Neural cell (in vitro differentiated cells): Measurements from ENCODE around the gene ATP11A. TPM values are rescaled to one million over a fixed set of nuclear protein-coding genes. Genes with fewer than 3 reads are reported as not detected.

Source experiments
- H2AFZ ChIP-seq: fragments of 200-600, 300-800 bp; sonication (generic), shearing (Covaris generic); 2 replicates; pipeline ENCODE4 v1.6.0; 2014; ENCODE audit warnings: low read depth, mild to moderate bottlenecking, antibody characterized with exemption, low read length, moderate library complexity
- H3F3A ChIP-seq: fragments of 200-600 bp; shearing (Covaris generic); 2 replicates; pipeline ENCODE4 v1.6.1; 2016; ENCODE audit warnings: mild to moderate bottlenecking, moderate library complexity, mixed read lengths, antibody characterized with exemption, low read length; ENCODE audit not compliant: insufficient read depth, poor library complexity, severe bottlenecking
- H3K27ac ChIP-seq: fragments of 200-600, 300-800 bp; sonication (generic), shearing (Covaris generic); 2 replicates; pipeline ENCODE4 v1.5.1; 2014; ENCODE audit warnings: mild to moderate bottlenecking, low read length, moderate library complexity
- H3K27me3 ChIP-seq: fragments of 300-800, 200-600 bp; sonication (generic), shearing (Covaris generic); 2 replicates; pipeline ENCODE4 v1.6.0; 2014; ENCODE audit warnings: mild to moderate bottlenecking, low read depth, low read length, moderate library complexity; ENCODE audit not compliant: insufficient read depth
- H3K36me3 ChIP-seq: fragments of 300-800, 200-600 bp; sonication (generic), shearing (Covaris generic); 2 replicates; pipeline ENCODE4 v1.5.1; 2014; ENCODE audit warnings: mild to moderate bottlenecking, antibody characterized with exemption, low read length, moderate library complexity; ENCODE audit not compliant: insufficient read depth
- H3K4me2 ChIP-seq: fragments of 300-800, 200-600 bp; sonication (generic), shearing (Covaris generic); 2 replicates; pipeline ENCODE4 v1.6.0; 2014; ENCODE audit warnings: mild to moderate bottlenecking, low read length
- H3K4me3 ChIP-seq: fragments of 300-800, 200-600 bp; sonication (generic), shearing (Covaris generic); 2 replicates; pipeline ENCODE4 v1.5.1; 2014; ENCODE audit warnings: mild to moderate bottlenecking, low read length, moderate library complexity
- H3K79me2 ChIP-seq: fragments of 200-600 bp; shearing (Covaris generic); replicated peaks from 2 replicates; pipeline ENCODE4 v1.6.0; 2014; ENCODE audit warnings: mild to moderate bottlenecking, low read length, moderate library complexity; ENCODE audit not compliant: insufficient read depth
- H3K9ac ChIP-seq: fragments of 300-800, 200-600 bp; sonication (generic), shearing (Covaris generic); 2 replicates; pipeline ENCODE4 v1.6.1; 2016; ENCODE audit warnings: mild to moderate bottlenecking, low read length, mixed read lengths
- H3K9me2 ChIP-seq: fragments of 200-600 bp; shearing (Covaris generic); 2 replicates; pipeline ENCODE4 v1.6.1; 2016; ENCODE audit warnings: mild to moderate bottlenecking, low read length, mixed read lengths; ENCODE audit not compliant: insufficient read depth
- H3K9me3 ChIP-seq: fragments of 200-600, 300-800 bp; sonication (generic), shearing (Covaris generic); 2 replicates; pipeline ENCODE4 v1.6.1; 2016; ENCODE audit warnings: mild to moderate bottlenecking, mixed run types, low read length, moderate library complexity, mixed read lengths
- H4K20me1 ChIP-seq: fragments of 200-600 bp; shearing (Covaris generic); 2 replicates; pipeline ENCODE4 v1.6.1; 2016; ENCODE audit warnings: mild to moderate bottlenecking, mixed run types; ENCODE audit not compliant: insufficient read depth
- CTCF ChIP-seq: fragments of 450-650 bp; IDR thresholded peaks from 2 replicates; pipeline ENCODE4 v1.5.1; 2014; ENCODE audit warnings: antibody characterized with exemption, mild to moderate bottlenecking, moderate library complexity; ENCODE audit not compliant: poor library complexity, severe bottlenecking
- EP300 ChIP-seq: fragments of 450-650 bp; conservative IDR thresholded peaks from 2 replicates; pipeline ENCODE4 v1.6.1; 2014; ENCODE audit warnings: antibody characterized with exemption, mild to moderate bottlenecking, moderate library complexity; ENCODE audit not compliant: poor library complexity, severe bottlenecking
- EZH2 ChIP-seq: fragments of 200-600, 300-800 bp; shearing (Covaris generic), sonication (generic); IDR thresholded peaks from 2 replicates; pipeline ENCODE4 v1.6.1; 2014; ENCODE audit warnings: antibody characterized with exemption, low read length, borderline replicate concordance, mild to moderate bottlenecking; ENCODE audit not compliant: insufficient read depth, poor library complexity, severe bottlenecking
- MXI1 ChIP-seq: fragments of 450-650 bp; conservative IDR thresholded peaks from 2 replicates; pipeline ENCODE4 v1.6.1; 2014; ENCODE audit warnings: antibody characterized with exemption, mild to moderate bottlenecking; ENCODE audit not compliant: poor library complexity, severe bottlenecking
- POLR2AphosphoS5 ChIP-seq: IDR thresholded peaks from 2 replicates; pipeline ENCODE4 v1.6.1; 2012
- RAD21 ChIP-seq: fragments of 450-650 bp; conservative IDR thresholded peaks from 2 replicates; pipeline ENCODE4 v1.6.1; 2014; ENCODE audit warnings: antibody characterized with exemption, mild to moderate bottlenecking, moderate library complexity
- REST ChIP-seq: IDR thresholded peaks from 2 replicates; pipeline ENCODE4 v1.6.1; 2012; ENCODE audit warnings: borderline replicate concordance
- SMC3 ChIP-seq: fragments of 450-650 bp; conservative IDR thresholded peaks from 2 replicates; pipeline ENCODE4 v1.6.1; 2014; ENCODE audit warnings: antibody characterized with exemption, mild to moderate bottlenecking, moderate library complexity; ENCODE audit not compliant: poor library complexity
- TAF1 ChIP-seq: IDR thresholded peaks from 2 replicates; pipeline ENCODE4 v1.6.1; 2012; ENCODE audit warnings: low read depth
- polyA plus RNA-seq: library from polyadenylated mRNA; depleted of rRNA; stranded (reverse); fragments of >200 nt; gene quantifications from 2 replicates; pipeline ENCODE4 v1.2.3, GENCODE V29; 2014

ATP11A gene
- polyA plus RNA-seq, 1 donor from 2014 or later: 3.0 TPM

GRCh38 chr13:112719556-112719955, 29.7 kb downstream of the ATP11A start:
- Histone ChIP-seq H3F3A (no peaks in the 10 kb centered on the region), H2AFZ (no peak overlapping the region), H3K9me2 (no peaks in the 10 kb centered on the region), H3K4me2 (no peak overlapping the region), H3K27me3 (no peaks in the 10 kb centered on the region), H3K9ac (no peak overlapping the region), H4K20me1 (no peaks in the 10 kb centered on the region), H3K36me3 (no peaks in the 10 kb centered on the region), H3K9me3 (no peaks in the 10 kb centered on the region), H3K4me3 (no peak overlapping the region), H3K27ac (no peak overlapping the region), H3K79me2 (no peaks in the 10 kb centered on the region)
- TF ChIP-seq RAD21 (no peak), EP300 (no peak), SMC3 (no peak), POLR2AphosphoS5 (no peak), EZH2 (no peak), REST (no peak), TAF1 (no peak), CTCF (no peak), MXI1 (no peak)

- Histone ChIP-seq H2AFZ (no peak overlapping the region), H3K79me2 (no peaks in the 10 kb centered on the region), H3K27ac (no peak overlapping the region), H3K9me2 (no peaks in the 10 kb centered on the region), H3K27me3 (no peaks in the 10 kb centered on the region), H3F3A (no peaks in the 10 kb centered on the region), H3K4me2 (no peak overlapping the region), H3K4me3 (no peak overlapping the region), H3K36me3 (no peaks in the 10 kb centered on the region), H4K20me1 (no peaks in the 10 kb centered on the region), H3K9ac (no peak overlapping the region), H3K9me3 (no peaks in the 10 kb centered on the region)
- TF ChIP-seq POLR2AphosphoS5: no peak
- TF ChIP-seq EZH2: no peak
- TF ChIP-seq CTCF: no peak
- no peak for TF ChIP-seq SMC3
- no peak for TF ChIP-seq RAD21
- TF ChIP-seq EP300: no peak
- TF ChIP-seq REST: no peak
- TF ChIP-seq TAF1: no peak
- TF ChIP-seq MXI1: no peak
Observed at GRCh38 chr13:112720251-112720650, 30.4 kb downstream of the ATP11A start.
